ENCODE measurements around the gene PCSK4. TPM values are rescaled to one million over a fixed set of nuclear protein-coding genes. Genes with fewer than 3 reads are reported as not detected.

Gene PCSK4
- total and polyA plus RNA-seq, 2 donors from 2014 or later, result 5.3 to 5.5 TPM

DNA sequence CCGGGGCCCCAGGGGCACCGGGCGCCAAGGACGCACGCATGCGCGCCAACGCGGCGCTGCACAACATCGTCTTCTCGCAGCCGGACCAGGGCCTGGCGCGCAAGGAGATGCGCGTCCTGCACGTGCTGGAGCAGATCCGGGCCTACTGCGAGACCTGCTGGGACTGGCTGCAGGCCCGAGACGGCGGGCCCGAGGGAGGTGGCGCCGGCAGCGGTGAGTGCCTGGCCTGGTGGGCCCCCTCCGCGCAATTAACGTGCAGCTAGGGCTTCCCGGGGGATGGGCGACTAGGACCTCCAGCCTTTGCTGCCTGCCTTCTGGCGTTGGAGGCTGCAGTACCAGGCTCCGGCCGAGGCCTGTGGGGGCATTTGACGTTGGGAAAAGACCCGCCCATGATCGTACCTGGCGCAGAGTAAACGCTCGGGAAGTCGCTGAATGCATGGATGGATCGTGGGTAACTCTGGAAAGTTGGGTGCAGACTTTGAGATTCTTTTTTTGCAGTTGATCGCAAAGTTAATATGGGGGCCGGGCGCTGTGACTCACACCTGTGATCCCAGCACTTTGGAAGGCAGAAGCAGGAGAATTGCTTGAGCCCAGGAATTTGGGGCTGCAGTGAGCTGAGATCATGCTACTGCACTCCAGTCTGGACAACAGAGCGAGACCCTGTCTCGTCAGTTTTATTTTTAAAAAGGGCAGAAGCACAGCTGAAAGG is 33.0 kb downstream of the PCSK4 start:
- DNase-seq (peak in 1 of 5 donors; percentile 48), FAIRE-seq (no peak)
- no peaks in the 10 kb centered on the region for H3K4me1 ChIP-seq (ENCODE audit: control insufficient read depth in 2 of 3, insufficient read depth in 2 of 3, low read depth in 1 of 3, low read length in 3 of 3)
- H3K4me3 ChIP-seq (ENCODE audit: low read length in 3 of 3), result no peak overlapping the region
- intact Hi-C loops (cut with DNase I), result no loop called here
- no peaks in the 10 kb centered on the region for H3K9me3 ChIP-seq (ENCODE audit: control insufficient read depth in 2 of 3, insufficient read depth in 1 of 3, low read length in 3 of 3)
- no peak overlapping the region for H3K27ac ChIP-seq (ENCODE audit: low read depth in 2 of 2, low read length in 2 of 2)
- H3K9ac ChIP-seq (ENCODE audit: low read length in 3 of 3), result no peak overlapping the region
- peaks cover 14% of the 10 kb centered on the region for H3K27me3 ChIP-seq (ENCODE audit: control insufficient read depth, insufficient read depth, low read length)
- TF ChIP-seq, protein P1, sequence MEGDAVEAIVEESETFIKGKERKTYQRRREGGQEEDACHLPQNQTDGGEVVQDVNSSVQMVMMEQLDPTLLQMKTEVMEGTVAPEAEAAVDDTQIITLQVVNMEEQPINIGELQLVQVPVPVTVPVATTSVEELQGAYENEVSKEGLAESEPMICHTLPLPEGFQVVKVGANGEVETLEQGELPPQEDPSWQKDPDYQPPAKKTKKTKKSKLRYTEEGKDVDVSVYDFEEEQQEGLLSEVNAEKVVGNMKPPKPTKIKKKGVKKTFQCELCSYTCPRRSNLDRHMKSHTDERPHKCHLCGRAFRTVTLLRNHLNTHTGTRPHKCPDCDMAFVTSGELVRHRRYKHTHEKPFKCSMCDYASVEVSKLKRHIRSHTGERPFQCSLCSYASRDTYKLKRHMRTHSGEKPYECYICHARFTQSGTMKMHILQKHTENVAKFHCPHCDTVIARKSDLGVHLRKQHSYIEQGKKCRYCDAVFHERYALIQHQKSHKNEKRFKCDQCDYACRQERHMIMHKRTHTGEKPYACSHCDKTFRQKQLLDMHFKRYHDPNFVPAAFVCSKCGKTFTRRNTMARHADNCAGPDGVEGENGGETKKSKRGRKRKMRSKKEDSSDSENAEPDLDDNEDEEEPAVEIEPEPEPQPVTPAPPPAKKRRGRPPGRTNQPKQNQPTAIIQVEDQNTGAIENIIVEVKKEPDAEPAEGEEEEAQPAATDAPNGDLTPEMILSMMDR (IDR thresholded peaks at IDR 0.05; ENCODE audit: borderline replicate concordance, extremely low read depth, insufficient read depth), result no peak
- no peaks in the 10 kb centered on the region for H3K36me3 ChIP-seq (ENCODE audit: control insufficient read depth in 2 of 3, insufficient read depth in 3 of 3, low read length in 3 of 3)

DNA sequence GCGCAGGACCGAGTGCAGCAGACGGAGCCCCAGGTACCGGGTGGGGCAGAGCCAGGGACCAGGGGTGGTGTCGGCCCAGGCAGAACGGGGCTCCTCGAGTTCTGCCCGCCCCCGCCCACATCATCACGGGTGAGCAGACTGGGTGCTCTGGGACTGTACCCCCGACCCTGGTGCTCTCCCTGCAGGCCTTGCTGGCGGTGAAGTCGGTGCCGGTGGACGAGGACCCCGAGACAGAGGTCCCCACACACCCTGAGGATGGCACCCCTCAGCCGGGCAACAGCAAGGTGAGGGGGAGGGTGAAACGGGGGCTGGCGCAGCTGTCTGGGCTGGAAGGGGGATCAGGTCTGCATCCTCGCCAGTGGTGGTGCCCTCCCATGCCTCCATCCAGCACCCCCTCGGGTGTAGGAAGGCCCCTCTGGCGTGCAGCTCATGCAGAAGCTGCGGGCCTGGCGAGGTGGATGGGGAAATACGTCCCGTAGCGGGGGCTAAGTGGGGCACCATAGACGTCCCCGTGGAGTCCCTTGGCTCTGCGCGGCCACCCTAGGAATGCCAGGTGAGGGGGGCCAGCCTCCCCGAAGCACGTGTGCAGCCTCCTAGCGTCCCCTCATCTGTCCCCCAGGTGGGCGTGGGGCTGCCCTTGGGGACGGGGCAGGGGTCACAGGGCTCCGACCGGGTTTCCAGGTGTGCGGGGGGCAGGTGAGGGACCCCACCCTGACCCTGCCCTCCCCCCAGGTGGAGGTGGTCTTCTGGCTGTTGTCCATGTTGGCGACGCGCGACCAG is 33.8 kb downstream of the PCSK4 start:
- TF ChIP-seq, protein P1 (IDR thresholded peaks at IDR 0.05; ENCODE audit: borderline replicate concordance, extremely low read depth, insufficient read depth), result no peak
- no peak overlapping the region for H3K9ac ChIP-seq (ENCODE audit: low read length in 3 of 3)
- H3K27me3 ChIP-seq (ENCODE audit: control insufficient read depth, insufficient read depth, low read length), result peaks cover 15% of the 10 kb centered on the region
- intact Hi-C loops (cut with DNase I), result no loop called here
- H3K27ac ChIP-seq (ENCODE audit: low read depth in 2 of 2, low read length in 2 of 2), result no peak overlapping the region
- peak in 1 of 5 donors; percentile 52 for DNase-seq
- H3K4me3 ChIP-seq (ENCODE audit: low read length in 3 of 3), result no peak overlapping the region
- no peak for FAIRE-seq
- no peaks in the 10 kb centered on the region for H3K9me3 ChIP-seq (ENCODE audit: control insufficient read depth in 2 of 3, insufficient read depth in 1 of 3, low read length in 3 of 3)
- no peaks in the 10 kb centered on the region for H3K36me3 ChIP-seq (ENCODE audit: control insufficient read depth in 2 of 3, insufficient read depth in 3 of 3, low read length in 3 of 3)
- H3K4me1 ChIP-seq (ENCODE audit: control insufficient read depth in 2 of 3, insufficient read depth in 2 of 3, low read depth in 1 of 3, low read length in 3 of 3), result no peaks in the 10 kb centered on the region

DNA sequence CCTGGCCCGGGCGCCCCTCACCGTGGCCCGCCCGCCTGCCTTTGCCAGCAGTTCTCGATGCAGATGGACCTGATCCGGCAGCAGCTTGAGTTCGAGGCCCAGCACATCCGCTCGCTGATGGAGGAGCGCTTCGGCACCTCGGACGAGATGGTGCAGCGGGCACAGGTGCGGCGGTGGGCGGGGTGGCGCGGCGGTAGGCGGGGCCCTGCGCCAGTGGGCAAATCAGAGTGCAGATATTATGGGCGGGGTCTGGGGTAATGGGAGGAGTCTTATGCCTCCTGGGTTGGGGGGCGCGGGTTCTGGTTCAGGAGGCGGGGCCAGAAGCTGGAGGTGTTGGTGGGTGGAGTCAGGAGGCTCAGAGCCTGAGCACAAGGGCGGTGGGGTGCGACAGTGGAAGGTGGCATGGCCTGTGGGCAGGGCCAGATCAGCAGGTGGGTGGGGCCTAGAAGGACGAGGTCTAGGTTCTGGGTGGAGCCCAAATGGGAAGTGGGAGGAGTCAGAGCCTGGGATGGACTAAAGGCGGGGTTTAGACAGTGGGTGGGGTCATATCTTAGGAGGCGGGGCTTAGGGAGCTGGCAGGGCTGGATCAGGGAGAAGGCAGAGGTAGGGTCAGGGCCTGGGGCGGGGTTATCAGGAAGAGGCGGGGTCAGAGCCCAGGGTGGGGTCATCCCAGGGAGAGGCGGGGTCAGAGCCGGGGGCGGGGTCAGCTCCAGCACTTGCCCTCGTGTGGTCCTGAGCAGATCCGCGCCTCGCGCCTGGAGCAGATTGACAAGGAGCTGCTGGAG is 34.6 kb downstream of the PCSK4 start:
- DNase-seq, result peak in 4 of 5 donors; percentile 50 to 83 (median 70)
- Histone ChIP-seq H3K27ac (ENCODE audit: low read depth in 2 of 2, low read length in 2 of 2) (no peak overlapping the region), H3K9ac (ENCODE audit: low read length in 3 of 3) (no peak overlapping the region), H3K27me3 (ENCODE audit: control insufficient read depth, insufficient read depth, low read length) (peaks cover 22% of the 10 kb centered on the region), H3K9me3 (ENCODE audit: control insufficient read depth in 2 of 3, insufficient read depth in 1 of 3, low read length in 3 of 3) (no peaks in the 10 kb centered on the region), H3K4me1 (ENCODE audit: control insufficient read depth in 2 of 3, insufficient read depth in 2 of 3, low read depth in 1 of 3, low read length in 3 of 3) (no peaks in the 10 kb centered on the region), H3K4me3 (ENCODE audit: low read length in 3 of 3) (no peak overlapping the region), H3K36me3 (ENCODE audit: control insufficient read depth in 2 of 3, insufficient read depth in 3 of 3, low read length in 3 of 3) (no peaks in the 10 kb centered on the region)
- intact Hi-C loops (cut with DNase I), result no loop called here
- TF ChIP-seq, protein P1 (IDR thresholded peaks at IDR 0.05; ENCODE audit: borderline replicate concordance, extremely low read depth, insufficient read depth), result no peak
- FAIRE-seq, result no peak
